A549 (cell line): ENCODE data around the gene KRTDAP.

Experiments
- CEBPB ChIP-seq, 2 experiments: fragments of >200 bp in 1 of 2; sonication (Bioruptor Twin) in 1 of 2; formaldehyde crosslinking in 1 of 2; IDR thresholded peaks; 2 replicates each; pipeline ENCODE4 v1.6.1; 2012 to 2016
- CTCF ChIP-seq: fragments of >200 bp; sonication (Bioruptor Twin); formaldehyde crosslinking; IDR thresholded peaks from 3 replicates; pipeline ENCODE4 v1.5.1; 2016
- ELK1 ChIP-seq: fragments of 150-350 bp; IDR thresholded peaks from 2 replicates; pipeline ENCODE4 v1.6.1; 2014; ENCODE audit warnings: low read depth, mild to moderate bottlenecking, low read length
- EP300 ChIP-seq, 2 experiments: fragments of >200 bp; sonication (Bioruptor Twin); formaldehyde crosslinking; IDR thresholded peaks; 2 replicates in 1 of 2; 3 replicates in 1 of 2; pipeline ENCODE4 v1.6.1; 2016 to 2017
- POLR2A ChIP-seq: IDR thresholded peaks from 2 replicates; pipeline ENCODE4 v1.6.1; 2012; ENCODE audit warnings: mild to moderate bottlenecking, low read length
- POLR2AphosphoS2 ChIP-seq: conservative IDR thresholded peaks from 2 replicates; pipeline ENCODE4 v1.6.1; 2012; ENCODE audit warnings: low read length, improper control_type of control experiment, inconsistent platforms
- REST ChIP-seq: fragments of 200-600 bp; sonication (generic); IDR thresholded peaks from 2 replicates; pipeline ENCODE4 v1.6.1; 2016; ENCODE audit warnings: antibody characterized with exemption, mild to moderate bottlenecking, moderate library complexity
- SMC3 ChIP-seq: fragments of >200 bp; sonication (Bioruptor Twin); formaldehyde crosslinking; IDR thresholded peaks from 3 replicates; pipeline ENCODE4 v1.6.1; 2018; ENCODE audit warnings: inconsistent platforms
- USF2 ChIP-seq: fragments of 450-650 bp; IDR thresholded peaks from 2 replicates; pipeline ENCODE4 v1.6.1; 2014; ENCODE audit warnings: antibody characterized with exemption

GRCh38 chr19:35458731-35459391 lies 31.4 kb downstream of the KRTDAP start:
- TF ChIP-seq CTCF (no peak), POLR2A (no peak), REST (no peak), EP300 (IDR thresholded peaks at IDR 0.05) (no peak), SMC3 (no peak), USF2 (no peak), POLR2AphosphoS2 (no peak), ELK1 (no peak), CEBPB (IDR thresholded peaks at IDR 0.05) (no peak)
